Measurements from ENCODE around the gene CCDC92.

CCDC92 gene

DNA sequence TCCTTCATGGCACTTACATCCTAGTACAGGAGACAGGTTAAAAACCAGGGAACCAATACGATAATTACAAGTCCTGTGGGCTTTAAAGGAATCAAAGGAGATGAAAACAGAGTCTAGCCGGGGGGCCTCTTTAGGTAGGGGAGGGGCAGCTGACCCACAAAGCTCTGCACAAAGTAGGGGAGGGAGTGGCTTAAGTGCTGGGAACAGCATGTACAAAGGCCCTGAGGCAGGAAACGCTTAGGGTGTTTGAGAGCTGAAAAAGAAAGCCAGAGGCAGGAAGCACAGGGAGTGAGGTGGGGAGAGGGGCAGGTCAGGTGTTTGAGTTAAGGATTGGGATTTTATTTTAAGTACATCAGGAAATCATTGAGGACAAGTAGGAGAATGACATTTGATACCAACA lies 38.1 kb upstream of the CCDC92 start:
- Histone ChIP-seq H3K36me3 (replicated peaks) (peaks cover 21% of the 10 kb centered on the region), H3K4me3 (ENCODE audit: low read depth, low read length) (no peak overlapping the region), H3K27ac (no peak overlapping the region), H3K27me3 (replicated peaks) (no peaks in the 10 kb centered on the region)
- in situ Hi-C loops (cut with HindIII; ENCODE audit: low pct_ligation_motif_present, low sequenced_read_pairs), result no loop called here
- no peak for DNase-seq
- TF ChIP-seq, protein P1, sequence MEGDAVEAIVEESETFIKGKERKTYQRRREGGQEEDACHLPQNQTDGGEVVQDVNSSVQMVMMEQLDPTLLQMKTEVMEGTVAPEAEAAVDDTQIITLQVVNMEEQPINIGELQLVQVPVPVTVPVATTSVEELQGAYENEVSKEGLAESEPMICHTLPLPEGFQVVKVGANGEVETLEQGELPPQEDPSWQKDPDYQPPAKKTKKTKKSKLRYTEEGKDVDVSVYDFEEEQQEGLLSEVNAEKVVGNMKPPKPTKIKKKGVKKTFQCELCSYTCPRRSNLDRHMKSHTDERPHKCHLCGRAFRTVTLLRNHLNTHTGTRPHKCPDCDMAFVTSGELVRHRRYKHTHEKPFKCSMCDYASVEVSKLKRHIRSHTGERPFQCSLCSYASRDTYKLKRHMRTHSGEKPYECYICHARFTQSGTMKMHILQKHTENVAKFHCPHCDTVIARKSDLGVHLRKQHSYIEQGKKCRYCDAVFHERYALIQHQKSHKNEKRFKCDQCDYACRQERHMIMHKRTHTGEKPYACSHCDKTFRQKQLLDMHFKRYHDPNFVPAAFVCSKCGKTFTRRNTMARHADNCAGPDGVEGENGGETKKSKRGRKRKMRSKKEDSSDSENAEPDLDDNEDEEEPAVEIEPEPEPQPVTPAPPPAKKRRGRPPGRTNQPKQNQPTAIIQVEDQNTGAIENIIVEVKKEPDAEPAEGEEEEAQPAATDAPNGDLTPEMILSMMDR (IDR thresholded peaks at IDR 0.05; ENCODE audit: low read depth, low read length, missing control alignments), result no peak

DNA sequence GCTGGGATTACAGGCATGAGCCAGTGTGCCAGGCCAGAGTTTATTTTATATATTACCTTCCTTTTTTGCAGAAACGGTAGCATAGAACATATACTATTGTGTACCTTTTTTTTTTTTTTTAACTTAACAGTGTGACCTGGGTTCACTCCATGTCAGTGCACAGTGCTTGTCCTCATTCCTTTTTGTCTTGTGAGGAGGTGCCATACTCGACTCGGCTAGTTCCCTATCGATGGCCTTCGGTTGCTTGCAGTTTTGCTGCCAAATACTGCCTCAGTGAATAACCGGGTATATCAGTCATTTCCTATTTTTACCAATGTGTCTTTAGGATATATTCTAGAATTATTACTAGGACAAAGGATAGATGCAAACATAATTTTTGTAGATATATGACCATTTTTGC lies 37.1 kb upstream of the CCDC92 start:
- DNase-seq, result no peak
- Histone ChIP-seq H3K27me3 (replicated peaks) (no peaks in the 10 kb centered on the region), H3K36me3 (replicated peaks) (peaks cover 21% of the 10 kb centered on the region), H3K4me3 (ENCODE audit: low read depth, low read length) (no peak overlapping the region), H3K27ac (no peak overlapping the region)
- in situ Hi-C loops (cut with HindIII; ENCODE audit: low pct_ligation_motif_present, low sequenced_read_pairs), result no loop called here
- TF ChIP-seq, protein P1 (IDR thresholded peaks at IDR 0.05; ENCODE audit: low read depth, low read length, missing control alignments), result no peak

DNA sequence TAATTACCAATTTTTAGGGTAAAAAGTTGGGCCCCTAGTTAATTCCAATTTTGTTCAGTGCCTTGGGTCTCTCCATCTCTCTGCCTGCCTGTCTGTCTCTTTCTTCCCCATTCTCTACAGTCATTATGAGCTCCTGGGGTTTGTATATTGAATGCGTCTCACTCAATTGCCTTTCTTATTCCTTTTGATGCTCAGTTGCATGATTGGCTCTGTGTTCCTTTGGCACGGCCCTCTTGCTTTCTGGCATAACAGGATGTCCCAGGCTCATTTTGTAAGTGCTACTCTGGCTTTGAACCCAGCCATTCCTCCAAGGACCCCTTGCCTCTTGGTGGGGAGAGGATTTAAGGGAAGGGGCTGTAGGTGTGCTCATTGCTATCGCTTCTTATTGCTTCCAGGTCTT lies 36.0 kb upstream of the CCDC92 start:
- Histone ChIP-seq H3K27ac (no peak overlapping the region), H3K36me3 (replicated peaks) (peaks cover 21% of the 10 kb centered on the region), H3K27me3 (replicated peaks) (no peaks in the 10 kb centered on the region), H3K4me3 (ENCODE audit: low read depth, low read length) (no peak overlapping the region)
- TF ChIP-seq, protein P1 (IDR thresholded peaks at IDR 0.05; ENCODE audit: low read depth, low read length, missing control alignments), result no peak
- no peak for DNase-seq
- in situ Hi-C loops (cut with HindIII; ENCODE audit: low pct_ligation_motif_present, low sequenced_read_pairs), result no loop called here

DNA sequence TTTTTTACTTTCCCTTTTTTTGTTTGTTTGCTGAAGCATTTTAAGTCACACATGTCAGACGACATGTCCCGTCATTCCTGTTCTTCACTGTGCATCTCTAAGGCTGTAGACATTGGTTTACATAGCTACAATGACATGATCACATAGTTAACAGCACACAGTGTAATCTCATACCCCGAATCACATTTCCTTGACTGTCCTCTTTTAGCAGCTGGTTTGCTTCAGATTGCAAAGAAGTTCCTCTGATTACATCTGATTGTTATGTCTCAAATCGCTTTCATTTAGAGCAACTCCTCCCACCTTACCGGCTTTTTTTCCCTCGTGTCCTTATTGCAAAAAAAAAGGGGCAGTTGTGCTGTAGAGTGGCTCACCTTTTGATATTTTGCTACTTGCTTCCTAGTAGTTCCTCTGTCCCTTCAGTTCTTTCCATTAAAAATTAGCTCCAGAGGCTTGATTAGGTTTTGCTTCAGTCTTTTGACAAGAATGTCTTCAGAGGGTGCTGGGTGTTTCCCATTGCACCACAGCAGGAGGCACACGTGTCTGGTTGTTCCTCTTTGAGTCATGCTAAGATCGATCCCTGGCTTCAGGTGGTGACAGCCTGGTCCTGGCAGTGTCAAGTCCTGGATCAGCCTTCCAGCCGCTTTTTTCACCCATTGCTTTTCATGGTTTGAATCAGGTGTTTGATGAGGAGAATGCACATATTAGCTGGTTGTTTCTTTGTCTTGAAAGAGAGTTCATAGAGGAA lies 35.4 kb upstream of the CCDC92 start:
- Histone ChIP-seq H3K36me3 (replicated peaks) (peaks cover 16% of the 10 kb centered on the region), H3K27ac (no peak overlapping the region), H3K4me3 (ENCODE audit: low read depth, low read length) (no peak overlapping the region), H3K27me3 (replicated peaks) (no peaks in the 10 kb centered on the region)
- DNase-seq, result no peak
- in situ Hi-C loops (cut with HindIII; ENCODE audit: low pct_ligation_motif_present, low sequenced_read_pairs), result no loop called here
- TF ChIP-seq, protein P1 (IDR thresholded peaks at IDR 0.05; ENCODE audit: low read depth, low read length, missing control alignments), result no peak

DNA sequence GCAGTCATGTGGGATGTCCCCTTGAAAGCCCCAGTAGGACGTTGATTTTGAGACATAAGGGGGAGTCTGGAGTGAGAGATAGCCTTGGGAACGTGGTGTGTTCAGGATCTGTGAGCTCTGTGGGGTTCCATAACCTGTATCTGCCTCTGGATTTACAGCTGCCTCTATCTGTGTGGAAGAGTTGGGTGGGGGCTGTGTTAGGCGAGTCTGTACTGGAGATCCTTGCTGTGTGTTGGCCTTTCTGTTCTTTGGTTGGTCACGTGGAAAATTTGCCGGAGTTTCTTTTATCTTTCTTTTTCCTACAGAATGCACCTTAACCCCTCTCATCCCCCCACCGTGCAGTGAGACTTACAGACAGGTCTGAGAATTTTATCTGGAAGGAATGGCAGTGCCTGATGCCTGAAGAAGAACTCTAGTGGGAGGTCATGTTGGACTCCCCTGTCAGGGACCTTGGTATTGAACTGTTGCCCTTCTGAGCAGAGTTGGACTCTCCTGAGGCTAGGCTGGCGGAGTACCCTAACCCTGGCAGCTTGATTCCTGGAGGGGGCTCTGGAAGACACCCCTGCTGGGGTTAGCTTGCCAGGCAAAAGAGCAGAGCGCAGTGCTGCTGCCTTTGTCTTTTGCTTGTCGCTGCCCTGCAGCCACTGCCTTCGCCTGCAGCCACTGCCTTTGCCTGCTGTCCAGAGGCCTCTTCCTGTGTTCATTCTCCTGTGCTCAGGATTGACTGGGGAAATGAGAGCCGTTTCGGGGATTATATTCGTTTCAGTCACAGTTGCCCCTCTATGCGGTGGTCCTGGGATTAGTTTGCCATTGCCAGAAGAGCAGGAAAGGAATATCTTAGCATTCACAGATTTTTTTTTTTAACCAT lies 34.4 kb upstream of the CCDC92 start:
- no peak overlapping the region for H3K27ac ChIP-seq
- in situ Hi-C loops (cut with HindIII; ENCODE audit: low pct_ligation_motif_present, low sequenced_read_pairs), result no loop called here
- H3K4me3 ChIP-seq (ENCODE audit: low read depth, low read length), result no peak overlapping the region
- H3K27me3 ChIP-seq (replicated peaks), result no peaks in the 10 kb centered on the region
- TF ChIP-seq, protein P1 (IDR thresholded peaks at IDR 0.05; ENCODE audit: low read depth, low read length, missing control alignments), result no peak
- DNase-seq, result no peak
- H3K36me3 ChIP-seq (replicated peaks), result peaks cover 9% of the 10 kb centered on the region
